Activated naive CD8-positive, alpha-beta T cell treated with anti-CD3 and anti-CD28 coated beads, Interleukin-2, amount 10 ng/mL, durations not matched to agents 7 days and 5 days (primary cell): ENCODE measurements around the gene MMD2. TPM values are rescaled to one million over a fixed set of nuclear protein-coding genes. Genes with fewer than 3 reads are reported as not detected.
"Not testable (repeated sequence)": the region's sequence is repeated elsewhere in the genome, so short reads cannot be mapped to it uniquely, and the experiment has no call there.

ENCODE experiments used
- ATAC-seq: fragments of 150-1000 bp; cut with Tn5 transposase; one replicate; pipeline ENCODE4 v1.10.0; 2021; ENCODE audit warnings: low read depth, moderate library complexity
- POLR2A ChIA-PET: fragments of 350-600 bp; sonication (Branson Sonifier 250); formaldehyde crosslinking; loops from one replicate; lab custom pipeline; 2021; ENCODE audit warnings: antibody characterized with exemption; lab: Charles Lee
- DNase-seq: peaks from one replicate; pipeline ENCODE4 v3.0.0; 2021
- H3K27ac Mint-ChIP-seq: one replicate; pipeline ENCODE4 v1.8.0; 2022; ENCODE audit warnings: mild to moderate bottlenecking, mixed read lengths
- H3K27me3 Mint-ChIP-seq: one replicate; pipeline ENCODE4 v1.8.0; 2022; ENCODE audit warnings: mild to moderate bottlenecking, moderate library complexity, mixed read lengths
- H3K36me3 Mint-ChIP-seq: one replicate; pipeline ENCODE4 v1.8.0; 2021; ENCODE audit warnings: mild to moderate bottlenecking, mixed read lengths
- H3K4me1 Mint-ChIP-seq: one replicate; pipeline ENCODE4 v1.8.0; 2021; ENCODE audit warnings: mixed read lengths
- H3K4me3 Mint-ChIP-seq: one replicate; pipeline ENCODE4 v1.8.0; 2022; ENCODE audit warnings: mild to moderate bottlenecking, moderate library complexity, mixed read lengths
- H3K9me3 Mint-ChIP-seq: one replicate; pipeline ENCODE4 v1.8.0; 2021; ENCODE audit warnings: mixed read lengths
- total RNA-seq, 2 experiments: library from RNA; stranded (reverse); gene quantifications; one replicate each; pipeline ENCODE4 v1.2.3, GENCODE V29; 2021

Gene MMD2
- total RNA-seq, 2 experiments from 2014 or later = not detected

GRCh38 chr7:4973728-4974198, 14.8 kb upstream of the MMD2 start:
- Mint-ChIP-seq H3K4me3 (peak overlapping the region; percentile 99), H3K4me1 (peaks cover 10% of the 10 kb centered on the region), H3K36me3 (peaks cover 20% of the 10 kb centered on the region), H3K9me3 (no peaks in the 10 kb centered on the region), H3K27me3 (no peaks in the 10 kb centered on the region), H3K27ac (peak overlapping the region; percentile 99)
- POLR2A ChIA-PET = interaction anchor here (0.7 to 1.7 kb wide), 2 partner anchors 9 to 72 kb away, joined by 3 to 4 read pairs; partner anchors contain the start of gene RBAK
- ATAC-seq (peak; percentile 98), DNase-seq (peak; percentile 98)

GRCh38 chr7:4972446-4972845, 13.5 kb upstream of the MMD2 start:
- H3K27me3 Mint-ChIP-seq, ATAC-seq, H3K27ac Mint-ChIP-seq, POLR2A ChIA-PET, H3K4me3 Mint-ChIP-seq, H3K9me3 Mint-ChIP-seq, H3K36me3 Mint-ChIP-seq, H3K4me1 Mint-ChIP-seq, DNase-seq: not testable (repeated sequence)

GRCh38 chr7:4965295-4966022, 6.5 kb upstream of the MMD2 start:
- POLR2A ChIA-PET = no interaction called here
- DNase-seq (no peak), ATAC-seq (no peak)
- H3K27me3 Mint-ChIP-seq = peaks cover 6% of the 10 kb centered on the region
- no peaks in the 10 kb centered on the region for H3K9me3 Mint-ChIP-seq
- H3K4me1 Mint-ChIP-seq = peaks cover 2% of the 10 kb centered on the region
- H3K4me3 Mint-ChIP-seq = peak overlapping the region; percentile 37
- H3K27ac Mint-ChIP-seq = no peak overlapping the region
- H3K36me3 Mint-ChIP-seq = no peaks in the 10 kb centered on the region

GRCh38 chr7:4964506-4964905, 5.5 kb upstream of the MMD2 start:
- H3K4me1 Mint-ChIP-seq = peaks cover 2% of the 10 kb centered on the region
- DNase-seq = no peak
- POLR2A ChIA-PET = no interaction called here
- H3K4me3 Mint-ChIP-seq = no peak overlapping the region
- no peaks in the 10 kb centered on the region for H3K36me3 Mint-ChIP-seq
- ATAC-seq = no peak
- H3K27ac Mint-ChIP-seq = no peak overlapping the region
- H3K9me3 Mint-ChIP-seq = no peaks in the 10 kb centered on the region
- peaks cover 6% of the 10 kb centered on the region for H3K27me3 Mint-ChIP-seq

- Mint-ChIP-seq H3K4me1 (peaks cover 3% of the 10 kb centered on the region), H3K36me3 (no peaks in the 10 kb centered on the region), H3K4me3 (no peak overlapping the region), H3K27me3 (peaks cover 11% of the 10 kb centered on the region), H3K9me3 (no peaks in the 10 kb centered on the region), H3K27ac (no peak overlapping the region)
- POLR2A ChIA-PET = no interaction called here
- ATAC-seq (no peak), DNase-seq (no peak)
These were observed 4.1 kb upstream of the MMD2 start for GRCh38 chr7:4962872-4963775.

- no peak for ATAC-seq
- no peak for DNase-seq
- Mint-ChIP-seq H3K27ac (no peak overlapping the region), H3K36me3 (no peaks in the 10 kb centered on the region), H3K9me3 (no peaks in the 10 kb centered on the region), H3K4me1 (peaks cover 2% of the 10 kb centered on the region), H3K27me3 (peaks cover 27% of the 10 kb centered on the region), H3K4me3 (no peak overlapping the region)
- POLR2A ChIA-PET = no interaction called here
These were observed 1.4 kb upstream of the MMD2 start for GRCh38 chr7:4960363-4960762.

- ATAC-seq (no peak), DNase-seq (no peak)
- no peak overlapping the region for H3K27ac Mint-ChIP-seq
- POLR2A ChIA-PET = no interaction called here
- H3K9me3 Mint-ChIP-seq = no peaks in the 10 kb centered on the region
- H3K27me3 Mint-ChIP-seq = peaks cover 27% of the 10 kb centered on the region
- no peaks in the 10 kb centered on the region for H3K36me3 Mint-ChIP-seq
- H3K4me3 Mint-ChIP-seq = no peak overlapping the region
- peaks cover 2% of the 10 kb centered on the region for H3K4me1 Mint-ChIP-seq
These were observed 906 bp upstream of the MMD2 start for GRCh38 chr7:4959893-4960292.

- no peak for ATAC-seq
- POLR2A ChIA-PET = no interaction called here
- Mint-ChIP-seq H3K9me3 (no peaks in the 10 kb centered on the region), H3K4me1 (peaks cover 2% of the 10 kb centered on the region), H3K27me3 (peaks cover 27% of the 10 kb centered on the region), H3K27ac (no peak overlapping the region), H3K36me3 (no peaks in the 10 kb centered on the region), H3K4me3 (no peak overlapping the region)
- no peak for DNase-seq
These were observed 319 bp upstream of the MMD2 start for GRCh38 chr7:4959306-4959705.

GRCh38 chr7:4957847-4958476, 1.0 kb downstream of the MMD2 start:
- POLR2A ChIA-PET = no interaction called here
- DNase-seq = no peak
- Mint-ChIP-seq H3K36me3 (no peaks in the 10 kb centered on the region), H3K4me3 (no peak overlapping the region), H3K4me1 (peaks cover 2% of the 10 kb centered on the region), H3K9me3 (no peaks in the 10 kb centered on the region), H3K27me3 (peaks cover 32% of the 10 kb centered on the region), H3K27ac (no peak overlapping the region)
- no peak for ATAC-seq

- peaks cover 2% of the 10 kb centered on the region for H3K9me3 Mint-ChIP-seq
- ATAC-seq (no peak), DNase-seq (no peak)
- no peaks in the 10 kb centered on the region for H3K36me3 Mint-ChIP-seq
- no peak overlapping the region for H3K4me3 Mint-ChIP-seq
- H3K4me1 Mint-ChIP-seq = no peaks in the 10 kb centered on the region
- H3K27ac Mint-ChIP-seq = no peak overlapping the region
- H3K27me3 Mint-ChIP-seq = peaks cover 18% of the 10 kb centered on the region
- POLR2A ChIA-PET = no interaction called here
These were observed 6.9 kb downstream of the MMD2 start for GRCh38 chr7:4951903-4952636.

GRCh38 chr7:4951304-4951703, 7.7 kb downstream of the MMD2 start:
- Mint-ChIP-seq H3K27me3 (peaks cover 13% of the 10 kb centered on the region), H3K9me3 (peaks cover 2% of the 10 kb centered on the region), H3K4me3 (no peak overlapping the region), H3K4me1 (no peaks in the 10 kb centered on the region), H3K36me3 (no peaks in the 10 kb centered on the region), H3K27ac (no peak overlapping the region)
- no peak for ATAC-seq
- DNase-seq = no peak
- POLR2A ChIA-PET = no interaction called here

GRCh38 chr7:4948402-4948801, 10.6 kb downstream of the MMD2 start:
- Mint-ChIP-seq H3K4me1 (no peaks in the 10 kb centered on the region), H3K36me3 (no peaks in the 10 kb centered on the region), H3K27ac (no peak overlapping the region), H3K4me3 (no peak overlapping the region), H3K27me3 (peaks cover 13% of the 10 kb centered on the region), H3K9me3 (peaks cover 2% of the 10 kb centered on the region)
- DNase-seq (no peak), ATAC-seq (no peak)
- POLR2A ChIA-PET = no interaction called here

- ATAC-seq = no peak
- Mint-ChIP-seq H3K4me1 (no peaks in the 10 kb centered on the region), H3K9me3 (peaks cover 2% of the 10 kb centered on the region), H3K36me3 (no peaks in the 10 kb centered on the region), H3K27ac (no peak overlapping the region), H3K4me3 (no peak overlapping the region), H3K27me3 (peaks cover 6% of the 10 kb centered on the region)
- POLR2A ChIA-PET = no interaction called here
- DNase-seq = no peak
These were observed 13.0 kb downstream of the MMD2 start for GRCh38 chr7:4945949-4946348.
